Mammary epithelial cell (primary cell): Measurements from ENCODE around the gene YIPF5.

Experiments
- EZH2 ChIP-seq: IDR thresholded peaks from 2 replicates; pipeline ENCODE4 v1.6.1; 2012; ENCODE audit warnings: low read length, inconsistent platforms, borderline replicate concordance
- TF ChIP-seq, protein P1 (sequence below), 2 donors: IDR thresholded peaks in 1 of 2; conservative IDR thresholded peaks in 1 of 2; 2 replicates each; pipeline ENCODE4 v1.5.1; 2011 to 2012; ENCODE audit warnings: inconsistent platforms in 2 of 2, low read length in 2 of 2, mild to moderate bottlenecking in 2 of 2, control low read depth in 1 of 2, low read depth in 1 of 2; ENCODE audit not compliant: insufficient read depth in 1 of 2; ENCODE audit errors: extremely low read depth in 1 of 2

DNA sequence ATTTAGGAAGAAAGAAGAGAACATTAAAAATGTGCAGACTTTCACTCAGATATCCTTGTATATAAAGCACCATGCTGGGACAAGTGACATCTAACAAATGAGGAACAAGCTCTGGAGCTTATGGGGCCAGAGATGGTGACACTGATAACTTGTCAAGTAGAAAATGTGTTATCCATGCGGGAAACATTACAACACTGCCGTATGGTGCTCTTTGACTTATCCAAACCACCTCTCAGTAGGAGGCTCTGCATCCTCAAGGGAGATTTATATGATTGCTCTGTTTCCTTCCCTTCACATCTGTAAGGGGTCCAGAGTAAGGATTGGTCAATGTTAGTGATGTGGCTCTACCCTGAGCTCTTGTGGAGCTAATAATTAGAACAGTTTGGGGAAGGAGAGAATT, 23.7 kb upstream of the YIPF5 start:
- TF ChIP-seq, protein P1, sequence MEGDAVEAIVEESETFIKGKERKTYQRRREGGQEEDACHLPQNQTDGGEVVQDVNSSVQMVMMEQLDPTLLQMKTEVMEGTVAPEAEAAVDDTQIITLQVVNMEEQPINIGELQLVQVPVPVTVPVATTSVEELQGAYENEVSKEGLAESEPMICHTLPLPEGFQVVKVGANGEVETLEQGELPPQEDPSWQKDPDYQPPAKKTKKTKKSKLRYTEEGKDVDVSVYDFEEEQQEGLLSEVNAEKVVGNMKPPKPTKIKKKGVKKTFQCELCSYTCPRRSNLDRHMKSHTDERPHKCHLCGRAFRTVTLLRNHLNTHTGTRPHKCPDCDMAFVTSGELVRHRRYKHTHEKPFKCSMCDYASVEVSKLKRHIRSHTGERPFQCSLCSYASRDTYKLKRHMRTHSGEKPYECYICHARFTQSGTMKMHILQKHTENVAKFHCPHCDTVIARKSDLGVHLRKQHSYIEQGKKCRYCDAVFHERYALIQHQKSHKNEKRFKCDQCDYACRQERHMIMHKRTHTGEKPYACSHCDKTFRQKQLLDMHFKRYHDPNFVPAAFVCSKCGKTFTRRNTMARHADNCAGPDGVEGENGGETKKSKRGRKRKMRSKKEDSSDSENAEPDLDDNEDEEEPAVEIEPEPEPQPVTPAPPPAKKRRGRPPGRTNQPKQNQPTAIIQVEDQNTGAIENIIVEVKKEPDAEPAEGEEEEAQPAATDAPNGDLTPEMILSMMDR (conservative IDR thresholded peaks at IDR 0.05 in 1 of 2, IDR thresholded peaks at IDR 0.05 in 1 of 2; ENCODE audit: extremely low read depth in 1 of 2, insufficient read depth in 1 of 2, low read depth in 1 of 2, low read length in 2 of 2): no peak
- TF ChIP-seq EZH2: no peak
